ENCODE measurements around the gene TNPO2.
"Not testable (repeated sequence)": the region's sequence is repeated elsewhere in the genome, so short reads cannot be mapped to it uniquely, and the experiment has no call there.

TNPO2 gene

GRCh38 chr19:12736995-12737834 is 13.5 kb upstream of the TNPO2 start, which contains the start of gene GET3:
TSS of gene GET3 (plus strand) at chr19:12737497. CDS start at chr19:12737506, 9 bp downstream.
- DNase-seq, result peak; percentile 99 to 100

- peak; percentile 73 to 82 for DNase-seq
Measured at GRCh38 chr19:12733369-12734214, 9.9 kb upstream of the TNPO2 start.

GRCh38 chr19:12731337-12731736 is 7.6 kb upstream of the TNPO2 start:
- DNase-seq, result no peak

GRCh38 chr19:12730064-12730463 is 6.3 kb upstream of the TNPO2 start:
- peak; percentile 44 to 49 for DNase-seq

- no peak for DNase-seq
Measured at GRCh38 chr19:12727745-12728433, 4.2 kb upstream of the TNPO2 start.

GRCh38 chr19:12726988-12727316 is 3.2 kb upstream of the TNPO2 start:
- no peak for DNase-seq

GRCh38 chr19:12725612-12726011 is 1.9 kb upstream of the TNPO2 start:
- DNase-seq, result not testable (repeated sequence)

- DNase-seq, result peak; percentile 20 to 36
Measured at GRCh38 chr19:12723381-12723640, 421 bp downstream of the TNPO2 start.

GRCh38 chr19:12722566-12723380 is 959 bp downstream of the TNPO2 start:
- DNase-seq, result peak; percentile 97 to 99

- DNase-seq, result peak; percentile 40 to 42
Measured at GRCh38 chr19:12721656-12722565, 1.8 kb downstream of the TNPO2 start.

GRCh38 chr19:12720851-12721655 is 2.7 kb downstream of the TNPO2 start:
- DNase-seq, result peak; percentile 9 to 30

- DNase-seq, result no peak
Measured at GRCh38 chr19:12720296-12720695, 3.4 kb downstream of the TNPO2 start.

GRCh38 chr19:12715929-12716328 is 7.8 kb downstream of the TNPO2 start:
- DNase-seq, result no peak

- no peak for DNase-seq
Measured at GRCh38 chr19:12715102-12715501, 8.6 kb downstream of the TNPO2 start.

GRCh38 chr19:12713304-12713703 is 10.4 kb downstream of the TNPO2 start:
- not testable (repeated sequence) for DNase-seq

- not testable (repeated sequence) for DNase-seq
Measured at GRCh38 chr19:12712077-12712476, 11.7 kb downstream of the TNPO2 start.

GRCh38 chr19:12711187-12711586 is 12.5 kb downstream of the TNPO2 start:
- DNase-seq, result no peak

- no peak for DNase-seq
Measured at GRCh38 chr19:12708641-12709040, 15.1 kb downstream of the TNPO2 start.

GRCh38 chr19:12706332-12706718 is 17.4 kb downstream of the TNPO2 start:
- DNase-seq, result no peak

- no peak for DNase-seq
Measured at GRCh38 chr19:12705654-12706331, 17.9 kb downstream of the TNPO2 start.
